SKM-1 (cell line): ENCODE measurements around the gene RSPH1.

Experiments
- DNase-seq: peaks from one replicate; lab custom pipeline; 2025; ENCODE audit not compliant: unreplicated experiment; lab: John Stamatoyannopoulos, UW

The RSPH1 gene

GRCh38 chr21:42513985-42514882 is 18.2 kb upstream of the RSPH1 start:
- no peak for DNase-seq

GRCh38 chr21:42513151-42513984 is 17.3 kb upstream of the RSPH1 start, which contains the start of gene SLC37A1:
TSS of gene SLC37A1 (plus strand) at chr21:42513852. CDS start at chr21:42518455, 4,603 bp downstream.
- no peak for DNase-seq

- no peak for DNase-seq
These were observed 16.5 kb upstream of the RSPH1 start for GRCh38 chr21:42512346-42513034.

- no peak for DNase-seq
These were observed 13.2 kb upstream of the RSPH1 start for GRCh38 chr21:42509244-42509643.

- DNase-seq: no peak
These were observed 12.3 kb upstream of the RSPH1 start for GRCh38 chr21:42508371-42508770.

- no peak for DNase-seq
These were observed 11.4 kb upstream of the RSPH1 start for GRCh38 chr21:42507418-42507817.

GRCh38 chr21:42505090-42505726 is 9.2 kb upstream of the RSPH1 start:
- no peak for DNase-seq

GRCh38 chr21:42503711-42504110 is 7.7 kb upstream of the RSPH1 start:
- DNase-seq: no peak

GRCh38 chr21:42500736-42501135 is 4.7 kb upstream of the RSPH1 start:
- DNase-seq: no peak

GRCh38 chr21:42500225-42500624 is 4.2 kb upstream of the RSPH1 start:
- DNase-seq: no peak

GRCh38 chr21:42499444-42500112 is 3.6 kb upstream of the RSPH1 start:
- DNase-seq: no peak

- DNase-seq: no peak
These were observed 2.0 kb upstream of the RSPH1 start for GRCh38 chr21:42498012-42498411.

GRCh38 chr21:42496839-42497202 is 797 bp upstream of the RSPH1 start:
- DNase-seq: no peak

GRCh38 chr21:42495765-42496119 is 282 bp downstream of the RSPH1 start:
- no peak for DNase-seq

- no peak for DNase-seq
These were observed 997 bp downstream of the RSPH1 start for GRCh38 chr21:42495027-42495426.

GRCh38 chr21:42493109-42494060 is 2.6 kb downstream of the RSPH1 start:
- no peak for DNase-seq

GRCh38 chr21:42492201-42492600 is 3.8 kb downstream of the RSPH1 start:
- no peak for DNase-seq

GRCh38 chr21:42491328-42491727 is 4.7 kb downstream of the RSPH1 start:
- no peak for DNase-seq

- DNase-seq: no peak
These were observed 5.3 kb downstream of the RSPH1 start for GRCh38 chr21:42490720-42491119.
